RWPE2 (cell line): ENCODE data around the gene MGAT3.

Experiments used
- ATAC-seq: fragments of 200-7000 bp; cut with Tn5 transposase; 3 replicates; pipeline ENCODE4 v1.9.1; 2021; ENCODE audit warnings: low read depth
- DNase-seq: peaks from one replicate; pipeline ENCODE4 v3.0.0-alpha.2; 2020; ENCODE audit warnings: low spot score
- H3K27ac ChIP-seq: fragments of 450-650 bp; 2 replicates; pipeline ENCODE4 v1.5.1; 2017; ENCODE audit warnings: mild to moderate bottlenecking; ENCODE audit not compliant: poor library complexity, severe bottlenecking
- H3K27me3 ChIP-seq: fragments of 250-450 bp; sonication (Bioruptor Pico); 2 replicates; pipeline ENCODE4 v1.5.1; 2021; ENCODE audit warnings: mild to moderate bottlenecking, moderate library complexity; ENCODE audit not compliant: insufficient read depth, poor library complexity, severe bottlenecking
- H3K36me3 ChIP-seq: fragments of 250-450 bp; sonication (Bioruptor Pico); 2 replicates; pipeline ENCODE4 v1.5.1; 2020; ENCODE audit warnings: low read depth, mild to moderate bottlenecking, moderate library complexity
- H3K4me1 ChIP-seq: fragments of 250-450 bp; sonication (Bioruptor Pico); 2 replicates; pipeline ENCODE4 v1.5.1; 2021; ENCODE audit warnings: mild to moderate bottlenecking, moderate library complexity; ENCODE audit not compliant: insufficient read depth, poor library complexity, severe bottlenecking
- H3K4me3 ChIP-seq: fragments of 250-450 bp; sonication (Bioruptor Pico); 2 replicates; pipeline ENCODE4 v1.5.1; 2021; ENCODE audit warnings: mild to moderate bottlenecking, moderate library complexity; ENCODE audit not compliant: severe bottlenecking
- H3K9me3 ChIP-seq: fragments of 250-450 bp; sonication (Bioruptor Pico); 2 replicates; pipeline ENCODE4 v1.5.1; 2021; ENCODE audit warnings: mild to moderate bottlenecking, moderate library complexity; ENCODE audit not compliant: severe bottlenecking
- TF ChIP-seq, protein P1 (sequence below): fragments of 450-650 bp; IDR thresholded peaks from one replicate; pipeline ENCODE4 v1.5.1; 2017; ENCODE audit warnings: mild to moderate bottlenecking, moderate library complexity; ENCODE audit not compliant: poor library complexity, severe bottlenecking

The MGAT3 gene

DNA sequence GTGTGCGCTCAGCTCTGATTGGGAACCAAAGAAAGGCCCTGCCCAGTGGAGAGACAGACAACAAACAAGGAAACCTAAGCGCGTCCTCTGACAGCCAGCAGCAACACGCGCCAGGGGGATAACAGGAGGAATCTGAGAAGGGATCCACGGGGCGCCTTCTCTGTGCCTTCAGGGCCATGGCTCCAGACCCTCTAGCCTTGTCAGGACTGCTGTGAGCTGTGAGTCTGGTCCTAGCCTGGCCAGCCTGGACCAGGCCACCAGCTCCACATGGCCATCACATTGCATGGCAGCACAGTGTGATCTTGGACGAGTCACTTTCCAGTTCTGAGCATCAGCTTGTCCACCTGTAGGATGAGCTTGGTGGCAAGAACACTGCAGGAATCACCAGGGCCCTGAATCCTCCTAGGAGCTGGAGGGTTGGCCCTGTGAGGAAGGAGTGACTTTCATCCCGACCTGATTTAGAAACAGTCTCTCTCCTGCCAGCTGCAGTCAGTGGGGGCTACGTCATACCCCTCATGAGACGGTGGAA is 11.8 kb upstream of the MGAT3 start:
- ATAC-seq, result no peak
- Histone ChIP-seq H3K4me1 (no peaks in the 10 kb centered on the region), H3K27ac (no peak overlapping the region), H3K4me3 (no peak overlapping the region), H3K36me3 (no peaks in the 10 kb centered on the region), H3K27me3 (no peaks in the 10 kb centered on the region), H3K9me3 (no peaks in the 10 kb centered on the region)
- DNase-seq, result no peak
- TF ChIP-seq, protein P1, sequence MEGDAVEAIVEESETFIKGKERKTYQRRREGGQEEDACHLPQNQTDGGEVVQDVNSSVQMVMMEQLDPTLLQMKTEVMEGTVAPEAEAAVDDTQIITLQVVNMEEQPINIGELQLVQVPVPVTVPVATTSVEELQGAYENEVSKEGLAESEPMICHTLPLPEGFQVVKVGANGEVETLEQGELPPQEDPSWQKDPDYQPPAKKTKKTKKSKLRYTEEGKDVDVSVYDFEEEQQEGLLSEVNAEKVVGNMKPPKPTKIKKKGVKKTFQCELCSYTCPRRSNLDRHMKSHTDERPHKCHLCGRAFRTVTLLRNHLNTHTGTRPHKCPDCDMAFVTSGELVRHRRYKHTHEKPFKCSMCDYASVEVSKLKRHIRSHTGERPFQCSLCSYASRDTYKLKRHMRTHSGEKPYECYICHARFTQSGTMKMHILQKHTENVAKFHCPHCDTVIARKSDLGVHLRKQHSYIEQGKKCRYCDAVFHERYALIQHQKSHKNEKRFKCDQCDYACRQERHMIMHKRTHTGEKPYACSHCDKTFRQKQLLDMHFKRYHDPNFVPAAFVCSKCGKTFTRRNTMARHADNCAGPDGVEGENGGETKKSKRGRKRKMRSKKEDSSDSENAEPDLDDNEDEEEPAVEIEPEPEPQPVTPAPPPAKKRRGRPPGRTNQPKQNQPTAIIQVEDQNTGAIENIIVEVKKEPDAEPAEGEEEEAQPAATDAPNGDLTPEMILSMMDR, result no peak

DNA sequence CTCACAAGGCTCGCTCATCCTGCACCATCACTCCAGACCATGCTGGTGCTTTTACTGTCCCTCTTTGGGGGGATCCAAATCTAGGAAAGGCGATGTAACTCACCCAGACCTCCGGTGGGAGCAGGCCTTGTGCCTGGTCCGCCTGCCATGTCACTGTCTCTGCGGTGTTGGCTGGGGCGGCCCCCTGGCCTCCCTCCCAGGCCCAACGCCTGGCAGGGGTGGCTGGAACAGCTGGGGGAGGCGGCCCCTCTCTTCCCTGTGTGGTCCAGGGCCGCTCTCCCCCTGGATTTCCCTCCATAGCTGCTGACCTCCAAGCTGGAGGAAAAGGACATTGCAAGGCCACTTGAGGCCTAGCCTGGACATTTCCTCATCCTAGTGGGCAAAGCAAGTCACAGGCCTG is 11.1 kb upstream of the MGAT3 start:
- Histone ChIP-seq H3K27ac (no peak overlapping the region), H3K4me1 (no peaks in the 10 kb centered on the region)
- TF ChIP-seq, protein P1, result no peak

DNA sequence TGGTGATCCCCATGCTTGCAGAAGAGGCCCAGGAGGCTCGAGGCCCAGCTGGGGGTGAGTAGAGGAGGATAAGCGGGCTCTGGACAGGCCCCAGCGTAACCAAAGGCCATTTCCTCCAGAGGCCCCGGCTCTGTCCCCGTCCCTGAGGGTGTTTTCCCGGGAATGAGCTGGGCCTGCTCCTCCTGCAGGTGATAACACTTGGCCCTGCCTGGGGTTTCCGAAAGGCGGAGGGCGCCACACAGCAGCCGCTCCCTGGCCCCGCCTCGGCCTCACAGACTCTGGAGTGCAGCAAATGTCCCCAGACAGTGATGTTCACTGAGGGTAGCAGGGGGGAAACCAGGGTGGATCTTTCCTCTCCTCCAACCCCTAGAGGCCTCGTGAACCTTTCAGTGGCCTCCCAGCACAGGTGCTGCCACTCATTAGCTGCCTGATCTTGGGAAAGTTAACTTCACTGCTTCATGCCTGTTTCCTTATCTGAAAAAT is 10.5 kb upstream of the MGAT3 start:
- H3K27ac ChIP-seq, result no peak overlapping the region
- H3K9me3 ChIP-seq, result no peaks in the 10 kb centered on the region
- H3K4me1 ChIP-seq, result no peaks in the 10 kb centered on the region
- TF ChIP-seq, protein P1, result no peak
- no peak for DNase-seq
- no peak for ATAC-seq
- H3K27me3 ChIP-seq, result no peaks in the 10 kb centered on the region
- no peak overlapping the region for H3K4me3 ChIP-seq
- H3K36me3 ChIP-seq, result no peaks in the 10 kb centered on the region

More for the DNA sequence above, 11.1 kb upstream of the MGAT3 start:
- no peaks in the 10 kb centered on the region for H3K27me3 ChIP-seq
- ATAC-seq (no peak), DNase-seq (no peak)
- H3K4me3 ChIP-seq, result no peak overlapping the region
- H3K36me3 ChIP-seq, result no peaks in the 10 kb centered on the region
- H3K9me3 ChIP-seq, result no peaks in the 10 kb centered on the region

DNA sequence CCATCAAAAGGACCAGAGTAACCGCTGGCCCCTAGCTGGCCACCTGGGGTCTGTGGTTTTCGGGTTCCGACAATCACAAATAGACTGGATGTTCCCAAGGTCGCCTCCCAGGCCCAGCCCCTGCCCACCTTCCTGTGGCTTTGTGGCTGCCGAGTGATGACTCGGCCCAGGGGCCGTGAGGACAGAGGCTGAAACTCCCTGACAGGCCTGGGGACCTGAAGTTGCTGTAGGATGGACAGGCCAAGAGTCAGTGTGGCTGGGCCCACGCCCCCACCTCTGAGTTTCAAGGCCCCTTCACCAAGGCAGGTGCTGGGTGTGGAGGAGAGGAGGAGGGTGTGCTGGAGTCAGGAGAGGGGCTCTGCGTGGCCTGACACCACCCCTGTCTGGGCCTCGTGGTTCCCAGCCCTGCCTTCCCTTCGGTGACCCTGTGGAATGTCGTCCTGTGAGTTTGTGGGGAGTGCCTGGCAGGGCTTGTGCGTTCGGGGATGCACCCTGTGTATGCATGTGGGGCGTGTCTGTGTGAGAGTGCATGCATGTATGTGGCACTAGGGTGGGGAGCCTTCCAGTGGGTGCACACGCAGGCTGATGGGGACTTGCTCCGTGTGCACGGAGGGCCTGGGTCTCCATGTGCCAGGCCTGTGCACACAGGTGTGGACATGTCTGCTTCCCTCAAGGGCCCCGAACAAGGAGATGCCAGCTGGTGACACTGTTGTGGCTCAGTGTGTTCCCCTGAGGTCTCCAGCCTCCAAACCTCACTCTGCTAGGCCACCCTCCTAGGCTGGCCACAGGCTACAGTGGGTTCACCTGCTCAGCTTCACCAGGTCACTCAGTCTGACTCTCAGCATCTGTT is 8.4 kb upstream of the MGAT3 start:
- TF ChIP-seq, protein P1, result no peak
- ATAC-seq, result peak; percentile 48; the same call in 1 of the 3 replicates
- H3K27ac ChIP-seq, result no peak overlapping the region
- H3K9me3 ChIP-seq, result no peaks in the 10 kb centered on the region
- no peak overlapping the region for H3K4me3 ChIP-seq
- no peak for DNase-seq
- no peaks in the 10 kb centered on the region for H3K27me3 ChIP-seq
- no peaks in the 10 kb centered on the region for H3K4me1 ChIP-seq
- H3K36me3 ChIP-seq, result no peaks in the 10 kb centered on the region

DNA sequence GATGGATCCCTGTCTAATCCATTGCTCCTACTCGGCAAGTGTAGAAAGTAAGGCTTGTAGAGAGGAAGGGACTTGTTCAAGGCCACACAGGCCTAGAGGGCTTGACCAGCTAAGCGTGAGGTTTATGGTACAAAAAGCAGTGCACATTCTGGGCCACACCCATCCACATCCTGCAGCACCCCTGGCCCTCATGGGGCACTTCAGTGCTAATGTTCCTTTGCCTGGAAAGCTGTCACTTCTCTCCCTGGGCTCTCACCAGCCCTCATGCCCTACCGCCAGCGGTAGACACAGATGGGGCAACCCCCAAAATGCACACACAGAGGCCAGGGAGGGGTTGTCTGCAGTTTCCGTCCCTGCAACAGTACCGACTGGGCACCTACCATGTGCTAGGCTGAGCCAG is 7.1 kb upstream of the MGAT3 start:
- no peak for ATAC-seq
- no peak overlapping the region for H3K4me3 ChIP-seq
- no peaks in the 10 kb centered on the region for H3K4me1 ChIP-seq
- H3K27ac ChIP-seq, result no peak overlapping the region
- H3K9me3 ChIP-seq, result no peaks in the 10 kb centered on the region
- DNase-seq, result no peak
- H3K36me3 ChIP-seq, result no peaks in the 10 kb centered on the region
- TF ChIP-seq, protein P1, result no peak
- no peaks in the 10 kb centered on the region for H3K27me3 ChIP-seq
